Keratinocyte (primary cell): ENCODE measurements around the gene LRP10. TPM values are rescaled to one million over a fixed set of nuclear protein-coding genes. Genes with fewer than 3 reads are reported as not detected.
A peak's percentile ranks its signal among the peaks of the same experiment; 100 is the strongest.

Experiments
- DNase-seq: peaks from one replicate; pipeline ENCODE4 v3.0.0-alpha.2; 2011; ENCODE audit warnings: low read depth, missing footprints, low spot score
- FAIRE-seq: peaks from 2 replicates; lab custom pipeline; 2011; peaks lifted over from hg19 to GRCh38; lab: Jason Lieb, UNC
- H2AFZ ChIP-seq: 2 replicates; pipeline ENCODE4 v1.6.0; 2012; ENCODE audit warnings: low read length, control low read depth, inconsistent platforms; ENCODE audit not compliant: control insufficient read depth
- H3K27ac ChIP-seq: 2 replicates; pipeline ENCODE4 v1.5.1; 2011; ENCODE audit warnings: low read length; ENCODE audit not compliant: control insufficient read depth, insufficient read depth
- H3K27me3 ChIP-seq: 3 replicates; pipeline ENCODE4 v1.6.0; 2011; ENCODE audit warnings: low read length; ENCODE audit not compliant: control insufficient read depth, insufficient read depth; ENCODE audit errors: extremely low read depth
- H3K36me3 ChIP-seq, 2 experiments: 2 replicates in 1 of 2; 3 replicates in 1 of 2; pipeline ENCODE4 v1.5.1; 2011; ENCODE audit warnings: low read length in 2 of 2, mild to moderate bottlenecking in 1 of 2; ENCODE audit not compliant: control insufficient read depth in 2 of 2, insufficient read depth in 2 of 2; ENCODE audit errors: extremely low read depth in 1 of 2
- H3K4me1 ChIP-seq: 3 replicates; pipeline ENCODE4 v1.5.1; 2011; ENCODE audit warnings: low read length; ENCODE audit not compliant: control insufficient read depth, insufficient read depth; ENCODE audit errors: extremely low read depth
- H3K4me2 ChIP-seq: 3 replicates; pipeline ENCODE4 v1.6.0; 2011; ENCODE audit warnings: low read depth, low read length; ENCODE audit not compliant: control insufficient read depth, insufficient read depth; ENCODE audit errors: extremely low read depth
- H3K4me3 ChIP-seq, 3 experiments: fragments of 200-600 bp in 1 of 3; sonication (generic) in 1 of 3; 2 replicates in 2 of 3; 3 replicates in 1 of 3; pipeline ENCODE4 v1.5.1; 2011 to 2016; ENCODE audit warnings: low read length in 3 of 3, mild to moderate bottlenecking in 3 of 3, control low read depth in 2 of 3, inconsistent platforms in 1 of 3, low read depth in 1 of 3, mixed read lengths in 1 of 3, mixed run types in 1 of 3, moderate library complexity in 1 of 3; ENCODE audit not compliant: control insufficient read depth in 2 of 3, insufficient read depth in 2 of 3; ENCODE audit errors: extremely low read depth in 1 of 3
- H3K79me2 ChIP-seq: 2 replicates; pipeline ENCODE4 v1.6.0; 2012; ENCODE audit warnings: low read length; ENCODE audit not compliant: control insufficient read depth, insufficient read depth
- H3K9ac ChIP-seq: 3 replicates; pipeline ENCODE4 v1.6.0; 2011; ENCODE audit warnings: low read length; ENCODE audit not compliant: control insufficient read depth, insufficient read depth; ENCODE audit errors: extremely low read depth
- H3K9me1 ChIP-seq: 3 replicates; pipeline ENCODE4 v1.6.0; 2011; ENCODE audit warnings: low read length; ENCODE audit not compliant: control insufficient read depth, insufficient read depth; ENCODE audit errors: extremely low read depth
- H3K9me3 ChIP-seq: 2 replicates; pipeline ENCODE4 v1.5.1; 2012; ENCODE audit warnings: low read depth, low read length; ENCODE audit not compliant: control insufficient read depth
- H4K20me1 ChIP-seq: 3 replicates; pipeline ENCODE4 v1.6.0; 2011; ENCODE audit warnings: low read length; ENCODE audit not compliant: control insufficient read depth, insufficient read depth; ENCODE audit errors: extremely low read depth
- CTCF ChIP-seq, 3 experiments: IDR thresholded peaks in 1 of 3; conservative IDR thresholded peaks in 1 of 3; optimal IDR thresholded peaks in 1 of 3; 2 replicates in 2 of 3; 3 replicates in 1 of 3; pipeline versions ENCODE3 to v1.5.1; 2011; ENCODE audit warnings: low read length in 3 of 3, mild to moderate bottlenecking in 3 of 3, moderate library complexity in 2 of 3, control low read depth in 1 of 3, inconsistent platforms in 1 of 3; ENCODE audit not compliant: insufficient read depth in 2 of 3; ENCODE audit errors: extremely low read depth in 1 of 3
- EZH2 ChIP-seq: IDR thresholded peaks from one replicate; pipeline ENCODE4 v1.6.1; 2012; ENCODE audit warnings: inconsistent platforms, mild to moderate bottlenecking, low read length, moderate library complexity
- dilution Hi-C: fragments of 300-500 bp; cut with MboI; formaldehyde crosslinking; loops from one replicate; pipeline ENCODE4 v1.7.0; 2020; ENCODE audit warnings: low sequenced_read_pairs; ENCODE audit not compliant: extremely low pct_ligation_motif_present
- polyA plus RNA-seq, 5 experiments: library from polyadenylated mRNA; depleted of rRNA in 3 of 5; stranded (reverse) in 3 of 5; stranded (forward) in 1 of 5; unstranded in 1 of 5; fragments of >200 nt; gene quantifications; 1 replicate in 1 of 5; 2 replicates in 3 of 5; 3 replicates in 1 of 5; pipeline versions ENCODE4 v1.2.1 to v1.2.3, GENCODE V29; 2011 to 2012; ENCODE audit warnings: missing spikeins in 2 of 5, low read depth in 1 of 5, low replicate concordance in 1 of 5

The LRP10 gene
- polyA plus RNA-seq, 1 donor (not counting 4 experiments of a cell fraction or from before 2014, with no cell fraction given): 36.7 TPM

- Histone ChIP-seq H2AFZ (no peak overlapping the region), H4K20me1 (no peaks in the 10 kb centered on the region), H3K4me2 (peak overlapping the region; percentile 79), H3K4me1 (peaks cover 51% of the 10 kb centered on the region), H3K4me3 (peak overlapping the region; percentile 0 to 61 (median 41)), H3K9me3 (no peaks in the 10 kb centered on the region), H3K9me1 (peaks cover 2% of the 10 kb centered on the region), H3K79me2 (peaks cover 34% of the 10 kb centered on the region), H3K27me3 (no peaks in the 10 kb centered on the region), H3K27ac (peak overlapping the region; percentile 87), H3K36me3 (peaks cover 15 to 43% of the 10 kb centered on the region in 2 experiments), H3K9ac (peak overlapping the region; percentile 54)
- dilution Hi-C loops: no loop called here
- no peak for TF ChIP-seq CTCF (optimal IDR thresholded peaks at IDR 0.05 in 1 of 3, IDR thresholded peaks at IDR 0.05 in 1 of 3, conservative IDR thresholded peaks at IDR 0.05 in 1 of 3; ENCODE audit: extremely low read depth in 1 of 3, insufficient read depth in 2 of 3, low read length in 3 of 3)
- TF ChIP-seq EZH2: no peak
- DNase-seq (peak; percentile 83), FAIRE-seq (no peak)
These were observed 54.8 kb downstream of the LRP10 start for GRCh38 chr14:22926316-22926715.

GRCh38 chr14:22928237-22929103 lies 56.9 kb downstream of the LRP10 start:
- DNase-seq: no peak
- peak overlapping the region; percentile 95 to 98 (median 95) for H3K4me3 ChIP-seq
- dilution Hi-C loops: no loop called here

More at GRCh38 chr14:22928237-22929103, 56.9 kb downstream of the LRP10 start:
- peaks cover 34% of the 10 kb centered on the region for H3K79me2 ChIP-seq
- no peak for FAIRE-seq
- peaks cover 36% of the 10 kb centered on the region for H3K4me1 ChIP-seq
- no peaks in the 10 kb centered on the region for H3K9me3 ChIP-seq
- peak overlapping the region; percentile 98 for H3K9ac ChIP-seq
- peak overlapping the region; percentile 94 for H3K27ac ChIP-seq
- peak overlapping the region; percentile 94 for H2AFZ ChIP-seq
- peaks cover 12 to 29% of the 10 kb centered on the region in 2 experiments for H3K36me3 ChIP-seq
- no peaks in the 10 kb centered on the region for H4K20me1 ChIP-seq
- no peaks in the 10 kb centered on the region for H3K9me1 ChIP-seq
- no peaks in the 10 kb centered on the region for H3K27me3 ChIP-seq
- TF ChIP-seq EZH2 (no peak), CTCF (optimal IDR thresholded peaks at IDR 0.05 in 1 of 3, IDR thresholded peaks at IDR 0.05 in 1 of 3, conservative IDR thresholded peaks at IDR 0.05 in 1 of 3; ENCODE audit: extremely low read depth in 1 of 3, insufficient read depth in 2 of 3, low read length in 3 of 3) (no peak)
- H3K4me2 ChIP-seq: peak overlapping the region; percentile 98
